ENCODE data around the gene RAB13. TPM values are rescaled to one million over a fixed set of nuclear protein-coding genes. Genes with fewer than 3 reads are reported as not detected.

RAB13 gene
- total RNA-seq, 1 experiment from 2014 or later, result 42.3 TPM

DNA sequence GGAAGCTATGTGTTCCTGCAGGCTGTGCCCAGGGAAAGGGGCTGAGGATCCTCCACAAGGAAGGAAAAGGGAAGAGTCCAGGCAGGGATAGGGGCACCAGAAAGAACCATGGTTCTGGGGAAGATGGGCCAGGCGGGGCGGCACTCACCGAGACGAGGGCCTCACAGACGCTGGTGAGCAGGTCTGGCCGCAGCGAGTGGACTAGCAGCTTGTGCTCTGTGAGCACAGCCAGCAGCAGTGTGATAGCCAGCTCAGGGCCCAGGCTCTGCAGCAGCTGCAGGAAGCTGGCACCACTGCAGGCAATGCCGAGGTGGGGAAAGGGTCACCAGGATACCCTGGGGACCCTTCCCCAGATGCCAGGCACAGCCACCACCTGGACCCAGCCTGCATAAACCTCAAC, 45.4 kb downstream of the RAB13 start:
- POLR2A ChIA-PET (ENCODE audit: unreplicated experiment), result interaction anchor here (0.6 kb wide), 1 partner anchor 23 kb away, joined by 6 read pairs; the partner anchor contains the start of gene SLC39A1
- BruUV-seq (replicated peaks), result no TSS peak
- H3K4me1 ChIP-seq (ENCODE audit: insufficient read depth, low read length), result peaks cover 9% of the 10 kb centered on the region
- no peak overlapping the region for H3K4me3 ChIP-seq (ENCODE audit: low read length)
- H3F3A ChIP-seq (ENCODE audit: low read length, unreplicated experiment), result no peaks in the 10 kb centered on the region
- CTCF ChIA-PET, result no interaction called here
- H3K9ac ChIP-seq (ENCODE audit: low read length), result no peak overlapping the region
- no peak overlapping the region for H3K27ac ChIP-seq (ENCODE audit: low read length)
- H3K4me2 ChIP-seq (ENCODE audit: low read length), result no peak overlapping the region
- DNase-seq (no peak), ATAC-seq (no peak)
- no peaks in the 10 kb centered on the region for H3K9me2 ChIP-seq (replicated peaks; ENCODE audit: low read length)
- intact Hi-C loops (cut with micrococcal nuclease), result no loop called here
- H3K36me3 ChIP-seq (ENCODE audit: low read depth, low read length), result peaks cover 5% of the 10 kb centered on the region; the same call in 1 of the 2 replicates
- peaks cover 19% of the 10 kb centered on the region for H3K79me2 ChIP-seq (ENCODE audit: low read length)
- H3K9me3 ChIP-seq (ENCODE audit: low read length), result no peaks in the 10 kb centered on the region
- no peaks in the 10 kb centered on the region for H4K20me1 ChIP-seq (ENCODE audit: low read length)
- H2AFZ ChIP-seq (ENCODE audit: low read length), result no peak overlapping the region
- TF ChIP-seq, protein P1, sequence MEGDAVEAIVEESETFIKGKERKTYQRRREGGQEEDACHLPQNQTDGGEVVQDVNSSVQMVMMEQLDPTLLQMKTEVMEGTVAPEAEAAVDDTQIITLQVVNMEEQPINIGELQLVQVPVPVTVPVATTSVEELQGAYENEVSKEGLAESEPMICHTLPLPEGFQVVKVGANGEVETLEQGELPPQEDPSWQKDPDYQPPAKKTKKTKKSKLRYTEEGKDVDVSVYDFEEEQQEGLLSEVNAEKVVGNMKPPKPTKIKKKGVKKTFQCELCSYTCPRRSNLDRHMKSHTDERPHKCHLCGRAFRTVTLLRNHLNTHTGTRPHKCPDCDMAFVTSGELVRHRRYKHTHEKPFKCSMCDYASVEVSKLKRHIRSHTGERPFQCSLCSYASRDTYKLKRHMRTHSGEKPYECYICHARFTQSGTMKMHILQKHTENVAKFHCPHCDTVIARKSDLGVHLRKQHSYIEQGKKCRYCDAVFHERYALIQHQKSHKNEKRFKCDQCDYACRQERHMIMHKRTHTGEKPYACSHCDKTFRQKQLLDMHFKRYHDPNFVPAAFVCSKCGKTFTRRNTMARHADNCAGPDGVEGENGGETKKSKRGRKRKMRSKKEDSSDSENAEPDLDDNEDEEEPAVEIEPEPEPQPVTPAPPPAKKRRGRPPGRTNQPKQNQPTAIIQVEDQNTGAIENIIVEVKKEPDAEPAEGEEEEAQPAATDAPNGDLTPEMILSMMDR (conservative IDR thresholded peaks at IDR 0.05; ENCODE audit: low read depth, low read length), result no peak
- TF ChIP-seq EZH2 (IDR thresholded peaks at IDR 0.05; ENCODE audit: low read length, unreplicated experiment), result no peak
- TF ChIP-seq EZH2phosphoT487 (IDR thresholded peaks at IDR 0.05; ENCODE audit: borderline replicate concordance, low read length), result no peak
- no peaks in the 10 kb centered on the region for H3K27me3 ChIP-seq (ENCODE audit: low read length)

DNA sequence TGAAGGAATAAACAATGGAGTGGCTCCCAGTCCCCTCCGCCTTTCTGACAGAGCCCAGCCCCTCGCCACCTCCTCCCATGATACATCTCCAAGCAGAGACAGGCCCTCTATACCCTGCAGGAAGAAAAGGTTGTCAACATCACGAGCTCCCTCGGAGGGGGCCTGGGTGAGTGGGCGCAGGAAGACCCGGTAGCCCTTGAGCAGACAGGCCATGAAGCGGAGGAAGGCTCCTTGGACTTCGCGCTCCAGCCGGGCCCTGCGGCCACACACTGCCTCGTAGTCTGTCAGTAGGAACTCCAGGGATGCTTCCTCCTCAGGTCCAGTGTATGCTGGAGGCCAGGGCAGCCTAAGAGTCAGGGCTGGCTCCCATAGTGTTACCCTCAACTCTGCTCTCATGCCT, 46.7 kb downstream of the RAB13 start:
- no peak overlapping the region for H2AFZ ChIP-seq (ENCODE audit: low read length)
- ChIA-PET POLR2A (ENCODE audit: unreplicated experiment) (interaction anchor here (0.6 kb wide), 1 partner anchor 39 kb away, joined by 7 read pairs; no protein-coding TSS in a partner anchor), CTCF (no interaction called here)
- H3K4me3 ChIP-seq (ENCODE audit: low read length), result no peak overlapping the region
- H3K9ac ChIP-seq (ENCODE audit: low read length), result no peak overlapping the region
- H3K27me3 ChIP-seq (ENCODE audit: low read length), result no peaks in the 10 kb centered on the region
- ATAC-seq (no peak), DNase-seq (no peak)
- H3K9me2 ChIP-seq (replicated peaks; ENCODE audit: low read length), result no peaks in the 10 kb centered on the region
- TSS peak; percentile 6 for BruUV-seq (replicated peaks)
- H3K4me1 ChIP-seq (ENCODE audit: insufficient read depth, low read length), result no peaks in the 10 kb centered on the region
- H4K20me1 ChIP-seq (ENCODE audit: low read length), result no peaks in the 10 kb centered on the region
- intact Hi-C loops (cut with micrococcal nuclease), result no loop called here
- TF ChIP-seq, protein P1 (conservative IDR thresholded peaks at IDR 0.05; ENCODE audit: low read depth, low read length), result no peak
- TF ChIP-seq EZH2 (IDR thresholded peaks at IDR 0.05; ENCODE audit: low read length, unreplicated experiment), result no peak
- TF ChIP-seq EZH2phosphoT487 (IDR thresholded peaks at IDR 0.05; ENCODE audit: borderline replicate concordance, low read length), result no peak
- no peaks in the 10 kb centered on the region for H3F3A ChIP-seq (ENCODE audit: low read length, unreplicated experiment)
- peaks cover 6% of the 10 kb centered on the region for H3K79me2 ChIP-seq (ENCODE audit: low read length)
- H3K27ac ChIP-seq (ENCODE audit: low read length), result no peak overlapping the region
- H3K36me3 ChIP-seq (ENCODE audit: low read depth, low read length), result peaks cover 9% of the 10 kb centered on the region; the same call in 1 of the 2 replicates
- no peak overlapping the region for H3K4me2 ChIP-seq (ENCODE audit: low read length)
- no peaks in the 10 kb centered on the region for H3K9me3 ChIP-seq (ENCODE audit: low read length)

DNA sequence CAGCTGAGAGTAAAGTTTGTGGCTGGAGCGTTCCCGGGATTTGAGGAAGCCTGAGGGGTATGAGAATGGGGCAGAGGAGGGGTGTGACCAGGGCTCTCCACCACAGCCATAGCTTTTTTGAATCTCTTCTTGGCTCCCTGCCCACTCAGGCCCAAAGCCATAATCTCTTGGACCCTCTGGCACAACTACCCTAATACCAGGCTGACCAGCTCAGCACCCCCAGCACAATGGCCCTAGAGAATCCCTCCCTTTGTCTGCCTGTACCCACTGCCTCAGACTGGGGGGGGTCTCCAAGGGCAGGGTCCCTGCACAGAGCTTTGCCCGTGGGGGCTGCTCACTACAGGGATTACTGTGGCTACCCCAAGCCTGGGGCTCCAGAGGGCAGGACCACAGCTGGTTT, 47.1 kb downstream of the RAB13 start:
- ATAC-seq (no peak), DNase-seq (no peak)
- intact Hi-C loops (cut with micrococcal nuclease), result no loop called here
- Histone ChIP-seq H3K9me3 (ENCODE audit: low read length) (no peaks in the 10 kb centered on the region), H3F3A (ENCODE audit: low read length, unreplicated experiment) (no peaks in the 10 kb centered on the region), H3K27ac (ENCODE audit: low read length) (no peak overlapping the region), H3K4me3 (ENCODE audit: low read length) (no peak overlapping the region), H3K79me2 (ENCODE audit: low read length) (peaks cover under 1% of the 10 kb centered on the region), H3K4me1 (ENCODE audit: insufficient read depth, low read length) (no peaks in the 10 kb centered on the region), H3K9ac (ENCODE audit: low read length) (no peak overlapping the region), H3K36me3 (ENCODE audit: low read depth, low read length) (peaks cover 9% of the 10 kb centered on the region; the same call in 1 of the 2 replicates), H3K27me3 (ENCODE audit: low read length) (no peaks in the 10 kb centered on the region), H4K20me1 (ENCODE audit: low read length) (no peaks in the 10 kb centered on the region), H2AFZ (ENCODE audit: low read length) (no peak overlapping the region), H3K4me2 (ENCODE audit: low read length) (no peak overlapping the region), H3K9me2 (replicated peaks; ENCODE audit: low read length) (no peaks in the 10 kb centered on the region)
- TF ChIP-seq EZH2 (IDR thresholded peaks at IDR 0.05; ENCODE audit: low read length, unreplicated experiment) (no peak), EZH2phosphoT487 (IDR thresholded peaks at IDR 0.05; ENCODE audit: borderline replicate concordance, low read length) (no peak)
- TF ChIP-seq, protein P1 (conservative IDR thresholded peaks at IDR 0.05; ENCODE audit: low read depth, low read length), result no peak
- no TSS peak for BruUV-seq (replicated peaks)
- CTCF ChIA-PET, result no interaction called here
- POLR2A ChIA-PET (ENCODE audit: unreplicated experiment), result no interaction called here

Measured in PC-3 (cell line).